ENCODE results near the gene CCDC169. TPM values are rescaled to one million over a fixed set of nuclear protein-coding genes. Genes with fewer than 3 reads are reported as not detected.
"Not testable (repeated sequence)": the region's sequence is repeated elsewhere in the genome, so short reads cannot be mapped to it uniquely, and the experiment has no call there.

CCDC169 gene
- 3.8 and 4.7 TPM in 2 replicates for total RNA-seq

GRCh38 chr13:36297366-36298338, at the start of gene CCDC169:
Gene CCDC169 (minus strand): TSS chr13:36297814. CDS start chr13:36297719, 95 bp downstream.
- DNase-seq (ENCODE audit: low read depth, low spot score), result no peak

DNA sequence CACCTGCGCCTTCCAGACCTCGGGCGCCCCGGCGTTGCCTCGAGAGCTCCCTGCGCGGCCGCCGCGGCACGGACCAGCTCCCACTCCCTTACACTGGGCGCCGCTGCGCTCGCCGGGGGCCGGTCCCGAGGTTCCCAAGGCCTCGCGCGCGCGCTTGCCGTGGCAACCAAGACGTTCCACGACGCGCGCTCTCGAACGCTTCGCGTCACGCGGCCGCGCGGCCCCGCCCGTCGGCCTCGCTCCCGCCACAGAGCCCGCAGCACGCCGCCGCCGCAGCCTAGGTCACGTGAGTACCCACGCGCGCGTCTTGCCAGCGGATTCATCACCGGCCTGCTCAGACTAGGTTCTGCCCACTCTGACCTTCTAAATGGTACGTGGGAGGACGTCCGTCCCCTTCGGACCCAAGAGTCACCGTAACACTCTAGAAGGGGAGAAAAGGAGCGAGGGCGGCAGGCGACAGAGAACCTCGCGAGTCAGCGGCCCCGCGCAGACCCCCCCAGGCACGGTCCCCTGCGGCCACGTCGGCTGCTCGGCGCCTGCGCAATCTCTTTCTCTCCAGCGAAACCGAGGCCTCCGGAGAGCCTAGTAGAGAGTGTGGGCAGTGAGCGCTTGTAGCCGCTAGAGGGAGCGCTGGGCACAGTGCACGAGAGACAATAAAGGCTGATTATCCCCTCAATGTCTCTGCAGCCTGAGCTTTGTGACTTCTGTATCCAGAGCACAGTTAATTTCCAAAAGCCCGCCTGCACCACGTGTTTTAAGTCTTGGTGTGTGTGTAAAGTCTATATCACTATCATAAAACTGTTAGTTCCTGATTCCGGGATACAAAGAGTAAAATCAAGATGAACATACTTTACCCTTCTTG, 48.8 kb upstream of the CCDC169 start, which contains the start of gene SPART:
TSS of gene SPART (minus strand) at position 173 of the 862 bp plus-strand sequence. CDS start 10,564 bp downstream, outside the sequence.
- DNase-seq (ENCODE audit: low read depth, low spot score), result peak; percentile 66

- DNase-seq (ENCODE audit: low read depth, low spot score), result peak; percentile 69
These were observed 48.0 kb upstream of the CCDC169 start for GRCh38 chr13:36345438-36346221.

DNA sequence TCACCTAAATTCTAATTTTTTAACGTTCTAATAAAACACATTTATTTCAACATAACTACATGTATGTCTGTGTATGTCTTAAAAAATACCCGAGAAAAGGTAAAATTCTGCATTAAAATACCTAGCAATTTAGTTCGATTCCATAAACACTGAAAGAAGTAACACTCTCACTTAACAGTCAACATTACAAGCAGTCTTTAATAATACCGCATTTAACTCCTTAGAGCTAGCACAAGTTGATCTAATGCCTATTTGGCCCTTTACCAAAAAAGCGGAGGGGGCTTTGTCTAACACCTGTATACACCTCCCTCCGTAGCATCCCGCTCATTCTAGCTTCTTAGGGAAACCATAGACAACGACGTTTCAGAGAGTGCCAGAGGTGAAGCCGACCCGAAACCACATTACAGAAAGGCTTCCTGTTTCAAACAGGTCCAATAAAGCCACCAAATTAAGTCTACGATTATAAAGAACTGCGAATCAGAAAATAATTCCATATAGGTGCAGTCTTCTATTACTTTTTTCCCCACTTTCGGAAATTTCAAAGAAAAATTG, 47.3 kb upstream of the CCDC169 start:
- no peak for DNase-seq (ENCODE audit: low read depth, low spot score)

DNA sequence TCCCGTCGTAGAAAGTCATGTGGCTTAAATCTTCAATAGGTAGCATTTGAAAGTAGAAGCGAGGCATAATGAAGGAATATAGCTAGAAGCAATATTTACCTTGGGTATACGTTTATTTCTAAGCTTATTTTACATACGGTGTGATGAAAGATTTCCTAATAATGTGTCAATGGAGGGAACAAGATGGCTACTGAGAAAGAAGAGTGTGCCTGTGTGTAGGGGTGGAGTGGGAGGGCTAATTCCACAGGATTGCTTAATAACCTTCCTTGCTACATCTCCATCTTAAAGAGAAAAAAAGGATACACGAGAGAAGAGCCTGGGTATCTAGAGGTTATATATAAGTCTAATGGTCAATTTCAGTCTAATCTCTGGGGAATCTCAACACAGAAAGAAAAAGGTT, 46.6 kb upstream of the CCDC169 start:
- DNase-seq (ENCODE audit: low read depth, low spot score), result no peak

- no peak for DNase-seq (ENCODE audit: low read depth, low spot score)
These were observed 46.2 kb upstream of the CCDC169 start for GRCh38 chr13:36343766-36344165.

DNA sequence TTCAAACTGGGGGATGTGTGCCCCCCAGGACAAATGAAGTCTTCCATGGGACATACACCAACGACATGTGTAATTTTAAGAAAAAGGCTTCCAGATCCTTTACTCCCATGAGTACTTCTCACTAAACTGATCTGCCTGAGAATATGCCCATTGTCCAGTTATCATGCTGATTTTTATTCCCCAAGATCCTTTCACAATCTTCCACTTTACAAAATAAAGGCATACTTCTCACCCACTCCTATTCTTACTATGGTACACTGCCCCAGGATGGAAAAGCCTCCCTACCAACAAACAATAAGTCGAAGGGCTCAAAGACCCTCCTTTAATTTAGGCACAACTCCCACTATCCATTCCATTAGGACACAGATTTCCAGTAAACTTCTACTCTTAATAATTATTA, 45.1 kb upstream of the CCDC169 start:
- no peak for DNase-seq (ENCODE audit: low read depth, low spot score)

GRCh38 chr13:36341718-36342117, 44.1 kb upstream of the CCDC169 start:
- DNase-seq (ENCODE audit: low read depth, low spot score), result no peak

GRCh38 chr13:36339600-36340155, 42.1 kb upstream of the CCDC169 start:
- no peak for DNase-seq (ENCODE audit: low read depth, low spot score)

DNA sequence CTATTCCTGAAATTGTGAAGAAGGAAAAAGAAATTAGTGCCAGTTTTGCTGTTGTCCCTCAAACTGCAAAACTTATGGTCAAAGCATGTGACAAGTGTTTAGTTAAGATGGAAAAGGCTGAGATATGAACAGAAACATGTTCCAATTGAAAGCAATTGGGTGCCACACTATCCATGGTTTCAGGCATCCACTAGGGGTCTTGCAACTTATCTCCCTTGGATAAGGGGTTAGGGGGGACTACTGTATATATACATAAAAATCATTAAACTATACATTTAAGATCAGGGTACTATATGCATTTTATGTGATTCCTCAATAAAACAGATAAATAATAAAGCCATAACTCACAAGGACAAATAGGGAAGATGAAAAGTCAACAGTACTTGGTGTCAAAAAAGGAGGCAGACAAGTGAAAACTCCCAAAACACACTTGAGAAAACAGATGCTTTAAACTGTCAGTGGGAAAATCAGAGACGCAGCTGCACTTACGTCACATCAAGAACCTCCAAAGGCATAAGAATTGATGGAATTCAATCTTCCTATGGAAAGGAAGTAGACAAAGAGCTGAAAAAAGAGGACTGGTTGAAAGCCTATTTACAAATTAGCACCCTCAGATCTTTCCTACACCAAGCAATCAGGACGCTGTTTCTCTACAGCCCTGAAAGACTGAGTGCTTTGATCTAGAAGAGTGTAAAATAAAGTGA, 40.5 kb upstream of the CCDC169 start:
- no peak for DNase-seq (ENCODE audit: low read depth, low spot score)

DNA sequence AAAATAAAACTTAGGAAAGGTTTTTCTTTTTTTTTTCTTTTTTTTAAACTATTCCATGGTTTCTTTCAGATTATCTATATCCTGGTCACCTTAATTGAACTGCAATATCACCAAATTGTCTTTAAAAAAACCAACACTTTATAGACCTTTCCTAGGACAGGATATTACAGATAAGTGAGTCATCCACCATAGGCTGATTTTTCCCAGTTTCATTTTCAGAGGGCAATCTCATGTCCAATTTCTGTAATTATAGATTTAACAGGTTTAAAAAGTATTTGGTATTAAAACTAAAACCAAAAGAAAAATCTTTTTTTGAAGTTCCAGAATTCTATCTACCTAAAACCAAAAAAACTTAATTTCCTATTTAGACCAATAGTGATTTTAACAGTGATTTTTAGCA, 35.4 kb upstream of the CCDC169 start:
- DNase-seq (ENCODE audit: low read depth, low spot score), result no peak

- DNase-seq (ENCODE audit: low read depth, low spot score), result not testable (repeated sequence)
These were observed 34.6 kb upstream of the CCDC169 start for GRCh38 chr13:36332255-36332654.

DNA sequence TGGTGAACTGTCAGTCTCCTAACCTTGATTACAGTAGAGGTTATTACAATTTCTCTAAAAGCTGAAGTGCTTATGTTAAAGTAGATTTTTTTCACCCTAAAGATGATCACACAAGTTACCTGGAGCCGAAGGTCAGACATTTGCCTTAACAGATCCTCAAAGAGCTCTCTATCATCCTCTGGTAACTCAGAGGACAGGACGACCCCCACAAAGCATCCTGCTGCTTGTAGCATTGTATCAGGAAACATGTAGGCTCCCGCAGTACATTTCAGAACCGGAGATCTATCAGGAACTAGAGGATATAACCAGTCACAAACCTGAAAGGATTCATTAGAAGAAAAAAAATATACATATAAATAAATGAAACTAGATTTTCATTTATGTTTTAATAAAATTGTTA, 33.7 kb upstream of the CCDC169 start:
- DNase-seq (ENCODE audit: low read depth, low spot score), result no peak

DNA sequence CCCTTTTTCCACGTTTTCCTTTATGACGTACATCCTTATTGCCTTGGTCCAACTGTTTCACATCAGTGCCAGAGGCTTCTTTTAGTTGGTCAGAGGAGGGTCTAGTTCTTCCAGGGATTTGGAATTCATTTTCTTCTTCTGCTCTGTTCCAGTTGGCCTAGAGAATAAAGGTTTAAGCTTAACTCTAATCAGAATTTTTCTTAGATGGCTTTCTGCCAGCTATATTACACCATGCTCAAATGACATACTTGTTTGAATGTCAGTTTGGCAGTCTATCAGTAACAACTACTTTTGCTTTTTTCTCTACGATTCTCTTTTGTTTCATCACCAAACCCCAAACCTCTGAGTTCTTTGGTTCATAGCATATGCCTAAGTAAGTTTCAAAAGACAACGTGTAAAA, 31.7 kb upstream of the CCDC169 start:
- DNase-seq (ENCODE audit: low read depth, low spot score), result no peak

DNA sequence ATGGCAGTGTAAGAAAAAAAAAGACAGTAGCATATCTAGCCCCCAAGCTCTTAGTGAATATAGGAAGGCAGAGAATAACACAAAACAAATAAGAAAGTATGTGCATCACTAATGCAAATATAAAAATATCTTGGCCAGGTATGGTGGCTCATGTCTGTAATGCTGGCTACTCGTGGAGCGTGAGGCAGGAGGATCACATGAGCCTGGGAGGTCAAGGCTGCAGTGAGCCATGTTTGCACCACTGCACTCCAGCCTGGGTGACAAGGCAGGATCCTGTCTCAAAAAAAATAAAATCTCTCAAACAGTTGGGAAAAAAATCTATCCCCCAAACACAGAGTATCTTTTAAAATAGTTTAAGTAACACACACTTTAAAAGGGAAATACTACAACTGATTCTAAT, 31.2 kb upstream of the CCDC169 start:
- no peak for DNase-seq (ENCODE audit: low read depth, low spot score)

DNA sequence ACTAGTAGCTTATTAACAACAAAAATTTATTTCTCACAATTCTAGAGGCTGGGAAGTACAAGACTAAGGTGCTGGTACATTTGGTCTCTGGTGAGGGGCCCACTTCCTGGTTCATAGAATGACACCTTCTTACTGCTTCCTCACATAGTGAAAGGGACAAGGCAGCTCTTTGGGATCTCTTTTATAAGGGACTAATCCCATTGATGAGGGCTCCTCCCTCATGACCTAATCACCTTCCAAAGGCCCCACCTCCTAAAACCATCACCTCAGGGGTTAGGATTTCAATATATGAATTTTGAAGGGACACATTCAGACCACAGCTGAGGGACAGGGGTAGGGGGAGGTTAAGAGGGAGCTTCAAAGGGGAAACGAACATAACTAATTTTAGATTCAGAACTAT, 28.3 kb upstream of the CCDC169 start:
- DNase-seq (ENCODE audit: low read depth, low spot score), result no peak

- not testable (repeated sequence) for DNase-seq (ENCODE audit: low read depth, low spot score)
These were observed 27.3 kb upstream of the CCDC169 start for GRCh38 chr13:36324881-36325280.

DNA sequence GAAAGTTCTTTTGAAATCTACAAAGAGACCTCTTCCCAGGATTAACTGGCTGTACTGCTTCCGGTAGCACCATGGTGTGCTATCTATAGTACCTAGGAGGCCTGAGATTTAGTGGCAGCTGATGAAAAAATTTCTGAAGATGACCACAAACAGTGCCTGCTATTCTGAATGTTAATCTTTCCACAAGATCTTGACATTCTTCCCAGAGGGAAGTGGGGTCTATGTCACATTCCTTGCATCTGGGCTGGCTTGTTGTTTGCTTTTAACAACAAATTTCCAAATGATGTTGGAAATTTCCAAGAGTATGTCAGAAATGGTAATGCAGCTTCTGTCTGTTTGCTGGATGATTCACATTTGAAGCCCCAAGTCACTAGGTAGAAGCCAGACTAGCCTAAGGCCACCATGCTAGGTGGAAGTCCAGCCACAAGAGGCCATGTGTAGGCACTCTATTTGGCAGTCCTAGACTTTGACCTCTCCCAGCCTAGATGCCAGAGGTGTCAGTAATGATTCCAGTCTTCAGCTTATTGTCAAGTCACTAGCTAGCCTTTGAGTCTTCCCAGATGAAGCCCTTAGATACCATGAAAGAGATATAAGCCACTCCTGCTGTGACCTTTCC, 26.4 kb upstream of the CCDC169 start:
- no peak for DNase-seq (ENCODE audit: low read depth, low spot score)

DNA sequence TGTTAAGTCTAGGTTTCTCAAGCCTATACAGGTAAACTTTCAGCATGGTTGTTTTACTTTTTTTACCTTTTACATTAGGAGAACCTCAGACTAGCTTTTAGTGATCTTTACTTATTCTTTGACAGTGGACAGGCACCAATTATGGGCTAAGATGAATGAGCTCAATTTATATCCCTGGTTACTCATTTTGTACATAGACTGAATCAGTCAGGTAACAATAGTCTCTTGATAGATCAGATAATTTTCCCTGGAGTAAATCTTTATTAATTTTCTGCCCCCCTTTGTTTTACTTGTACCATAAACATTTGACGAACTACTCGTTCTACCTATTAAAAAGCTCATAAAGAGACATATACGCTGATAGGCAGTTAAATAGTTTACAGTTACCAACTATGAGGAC, 25.8 kb upstream of the CCDC169 start:
- no peak for DNase-seq (ENCODE audit: low read depth, low spot score)
